ENCODE results near the gene CPO.
A peak's percentile ranks its signal among the peaks of the same experiment; 100 is the strongest.

The CPO gene

GRCh38 chr2:206974551-206974950 lies 35.2 kb downstream of the CPO start:
- DNase-seq (ENCODE audit: low read depth in 2 of 2) = no peak

GRCh38 chr2:206978746-206979145 lies 39.4 kb downstream of the CPO start:
- no peak for DNase-seq (ENCODE audit: low read depth in 2 of 2)

- no peak for DNase-seq (ENCODE audit: low read depth in 2 of 2)
Measured at GRCh38 chr2:206979365-206979764, 40.0 kb downstream of the CPO start.

- no peak for DNase-seq (ENCODE audit: low read depth in 2 of 2)
Measured at GRCh38 chr2:206979922-206980321, 40.6 kb downstream of the CPO start.

- DNase-seq (ENCODE audit: low read depth in 2 of 2) = no peak
Measured at GRCh38 chr2:206980413-206980812, 41.1 kb downstream of the CPO start.

GRCh38 chr2:206981086-206981674 lies 41.9 kb downstream of the CPO start:
- no peak for DNase-seq (ENCODE audit: low read depth in 2 of 2)

- peak; percentile 26 to 36 for DNase-seq (ENCODE audit: low read depth in 2 of 2)
Measured at GRCh38 chr2:206981739-206982340, 42.5 kb downstream of the CPO start.

GRCh38 chr2:206982360-206982955 lies 43.1 kb downstream of the CPO start:
- DNase-seq (ENCODE audit: low read depth in 2 of 2) = no peak

GRCh38 chr2:206983161-206983859 lies 44.0 kb downstream of the CPO start:
- no peak for DNase-seq (ENCODE audit: low read depth in 2 of 2)

- DNase-seq (ENCODE audit: low read depth in 2 of 2) = no peak
Measured at GRCh38 chr2:206984206-206984605, 44.9 kb downstream of the CPO start.

- no peak for DNase-seq (ENCODE audit: low read depth in 2 of 2)
Measured at GRCh38 chr2:206986943-206987342, 47.6 kb downstream of the CPO start.

GRCh38 chr2:206987810-206988209 lies 48.5 kb downstream of the CPO start:
- no peak for DNase-seq (ENCODE audit: low read depth in 2 of 2)

GRCh38 chr2:206988884-206989283 lies 49.6 kb downstream of the CPO start:
- no peak for DNase-seq (ENCODE audit: low read depth in 2 of 2)

- DNase-seq (ENCODE audit: low read depth in 2 of 2) = no peak
Measured at GRCh38 chr2:206989311-206989710, 50.0 kb downstream of the CPO start.

GRCh38 chr2:206990360-206990759 lies 51.0 kb downstream of the CPO start:
- DNase-seq (ENCODE audit: low read depth in 2 of 2) = no peak

- DNase-seq (ENCODE audit: low read depth in 2 of 2) = no peak
Measured at GRCh38 chr2:206991070-206991469, 51.8 kb downstream of the CPO start.

GRCh38 chr2:206993396-206993911 lies 54.1 kb downstream of the CPO start:
- no peak for DNase-seq (ENCODE audit: low read depth in 2 of 2)

- DNase-seq (ENCODE audit: low read depth in 2 of 2) = no peak
Measured at GRCh38 chr2:206993964-206994363, 54.6 kb downstream of the CPO start.

GRCh38 chr2:206996556-206997065 lies 57.3 kb downstream of the CPO start:
- DNase-seq (ENCODE audit: low read depth in 2 of 2) = no peak

GRCh38 chr2:207008105-207008990 lies 69.0 kb downstream of the CPO start:
- DNase-seq (ENCODE audit: low read depth in 2 of 2) = no peak

GRCh38 chr2:207012461-207012860 lies 73.1 kb downstream of the CPO start:
- no peak for DNase-seq (ENCODE audit: low read depth in 2 of 2)
